GM10847 (cell line): Measurements from ENCODE around the gene CMIP.

Experiments used
- POLR2A ChIP-seq: IDR thresholded peaks from 2 replicates; pipeline ENCODE4 v1.6.1; 2011; ENCODE audit not compliant: insufficient read length; ENCODE audit errors: extremely low read depth

The CMIP gene

DNA sequence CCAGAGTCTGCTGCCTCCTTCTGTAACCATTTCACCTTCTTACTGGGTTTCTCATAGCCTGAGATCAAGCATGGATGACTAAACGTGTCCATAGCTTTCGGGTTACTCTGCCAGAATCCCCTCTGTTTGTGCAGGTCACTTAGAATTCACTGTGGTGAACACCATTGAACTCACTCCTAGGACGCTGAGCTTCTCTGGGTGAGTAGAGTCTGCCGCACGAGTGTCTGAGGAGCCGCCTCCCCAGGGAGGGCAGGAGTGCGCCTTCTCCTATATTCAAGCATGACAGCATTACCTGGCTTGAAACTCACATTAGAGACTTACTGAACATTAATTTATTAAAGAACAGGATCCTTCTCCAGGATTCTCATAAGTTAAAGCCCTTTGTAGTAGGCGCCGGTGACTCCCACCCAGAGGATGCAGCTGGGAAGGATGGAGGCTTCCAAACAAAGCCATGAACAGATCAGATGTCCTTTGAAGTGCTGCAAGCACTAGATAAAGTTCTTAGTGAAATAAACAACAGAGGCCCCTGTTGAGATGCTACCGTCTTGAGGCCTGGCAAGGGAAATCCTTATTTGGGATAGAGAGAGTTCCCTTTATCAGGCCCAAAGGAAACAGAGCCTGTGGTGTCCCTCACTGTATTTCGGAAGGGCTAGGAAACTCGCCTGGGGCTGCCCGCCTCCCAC, 189.9 kb downstream of the CMIP start:
- no peak for TF ChIP-seq POLR2A

DNA sequence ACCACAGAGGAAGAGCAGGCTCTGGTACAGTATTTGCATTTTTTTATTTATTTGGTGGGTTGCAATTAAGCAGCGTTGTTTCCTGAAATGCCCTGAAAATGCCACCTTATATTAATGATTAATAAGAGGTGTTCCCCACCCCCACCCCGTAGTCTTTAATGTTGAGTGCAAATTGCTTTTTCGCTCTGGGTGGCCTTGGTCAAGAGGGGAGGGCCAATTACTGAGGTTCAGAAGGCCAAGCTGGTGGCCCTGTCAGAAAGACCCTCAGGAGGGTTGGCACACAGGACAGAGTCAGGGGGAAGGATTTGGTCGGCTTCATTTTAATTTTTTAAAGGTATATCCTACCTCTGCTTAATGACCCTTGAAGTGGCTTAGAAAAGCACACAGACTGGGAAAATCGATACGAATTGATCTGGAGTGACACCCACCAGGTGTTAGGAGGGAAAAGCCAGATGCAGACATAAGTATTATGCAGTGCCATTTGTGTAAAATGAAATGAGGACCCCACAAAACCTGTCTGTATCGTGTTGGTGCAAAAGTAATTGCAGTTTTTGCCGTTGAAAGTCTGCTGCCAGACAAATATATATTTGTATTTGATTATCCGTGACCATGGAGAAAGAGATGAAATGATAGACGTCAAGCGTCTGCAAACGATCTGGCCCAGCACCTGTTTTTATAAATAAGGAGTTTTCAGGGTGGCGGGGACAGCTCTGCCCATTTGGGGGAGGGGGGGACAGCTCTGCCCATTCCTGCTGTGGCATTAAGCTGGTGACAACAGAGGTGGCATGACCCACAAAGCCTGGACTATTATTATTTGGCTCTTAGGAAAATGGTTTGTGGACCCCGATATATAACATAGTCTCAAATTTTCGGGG, 190.7 kb downstream of the CMIP start:
- no peak for TF ChIP-seq POLR2A

DNA sequence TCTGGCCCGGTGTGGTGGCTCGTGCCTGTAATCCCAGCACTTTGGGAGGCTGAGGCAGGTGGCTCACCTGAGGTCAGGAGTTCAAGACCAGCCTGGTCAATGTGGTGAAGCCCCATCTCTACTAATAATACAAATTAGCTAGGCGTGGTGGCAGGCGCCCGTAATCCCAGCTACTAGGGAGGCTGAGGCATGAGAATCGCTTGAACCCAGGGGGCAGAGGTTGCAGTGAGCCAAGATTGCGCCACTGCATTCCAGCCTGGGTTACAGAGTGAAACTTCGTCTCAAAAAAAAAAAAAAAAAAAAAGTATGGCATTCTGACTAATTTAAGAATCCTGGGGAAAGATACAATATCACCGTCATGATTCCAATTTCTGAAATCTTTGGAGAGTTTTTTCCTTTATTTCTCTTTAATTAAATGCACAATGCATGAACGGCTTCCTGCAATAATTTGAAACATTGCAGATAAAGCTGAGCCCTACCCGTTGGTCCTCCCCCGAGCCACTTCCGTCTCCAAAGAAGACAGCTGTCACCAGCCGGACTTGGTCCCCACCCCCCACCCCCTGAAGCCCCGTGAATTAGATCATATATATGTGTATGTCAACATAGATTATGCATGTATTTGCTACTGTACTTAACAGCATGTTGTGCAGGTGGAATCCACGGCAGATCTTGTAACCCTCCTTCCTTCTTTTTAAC, 191.8 kb downstream of the CMIP start:
- no peak for TF ChIP-seq POLR2A

DNA sequence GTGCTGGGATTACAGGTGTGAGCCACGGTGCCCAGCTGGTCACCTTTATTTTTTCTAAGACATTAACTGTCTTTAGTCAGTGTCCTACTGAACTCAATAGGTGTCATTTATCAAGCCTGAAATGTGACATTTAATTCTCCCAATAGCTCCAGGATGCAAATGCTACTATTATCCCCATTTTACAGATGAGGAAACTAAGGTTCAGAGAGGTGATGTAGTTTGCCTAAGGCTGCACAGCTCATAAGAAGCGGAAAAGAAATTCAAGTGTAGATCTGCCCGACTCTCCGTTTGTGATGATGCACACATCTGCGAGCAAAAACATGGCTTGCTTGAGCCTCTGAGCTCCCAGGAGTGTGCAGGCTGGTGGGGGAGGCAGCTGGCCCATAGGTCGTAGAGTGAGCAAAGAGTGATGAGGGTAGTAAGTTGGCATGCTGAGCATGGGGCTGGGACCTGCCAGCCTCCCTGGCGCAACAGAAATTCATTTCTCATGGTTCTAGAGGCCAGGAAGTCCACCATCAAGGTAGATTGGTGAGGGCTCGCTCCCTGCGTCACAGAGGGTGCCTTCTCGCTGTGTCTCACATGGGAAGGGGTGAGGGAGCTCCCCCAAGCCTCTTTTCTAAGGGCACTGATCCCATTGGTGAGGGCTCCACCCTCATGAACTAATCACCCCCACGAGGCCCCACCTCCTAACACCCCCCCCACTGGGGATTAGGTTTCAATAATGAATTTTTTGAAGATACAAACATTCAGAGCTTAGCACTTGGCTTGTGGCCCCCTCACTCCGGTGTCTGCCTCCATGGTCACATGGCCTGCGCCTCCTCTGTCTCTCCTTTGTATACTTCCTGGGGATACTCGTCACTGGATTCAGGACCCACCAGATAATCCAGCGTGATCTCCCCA, 193.0 kb downstream of the CMIP start:
- TF ChIP-seq POLR2A, result no peak

DNA sequence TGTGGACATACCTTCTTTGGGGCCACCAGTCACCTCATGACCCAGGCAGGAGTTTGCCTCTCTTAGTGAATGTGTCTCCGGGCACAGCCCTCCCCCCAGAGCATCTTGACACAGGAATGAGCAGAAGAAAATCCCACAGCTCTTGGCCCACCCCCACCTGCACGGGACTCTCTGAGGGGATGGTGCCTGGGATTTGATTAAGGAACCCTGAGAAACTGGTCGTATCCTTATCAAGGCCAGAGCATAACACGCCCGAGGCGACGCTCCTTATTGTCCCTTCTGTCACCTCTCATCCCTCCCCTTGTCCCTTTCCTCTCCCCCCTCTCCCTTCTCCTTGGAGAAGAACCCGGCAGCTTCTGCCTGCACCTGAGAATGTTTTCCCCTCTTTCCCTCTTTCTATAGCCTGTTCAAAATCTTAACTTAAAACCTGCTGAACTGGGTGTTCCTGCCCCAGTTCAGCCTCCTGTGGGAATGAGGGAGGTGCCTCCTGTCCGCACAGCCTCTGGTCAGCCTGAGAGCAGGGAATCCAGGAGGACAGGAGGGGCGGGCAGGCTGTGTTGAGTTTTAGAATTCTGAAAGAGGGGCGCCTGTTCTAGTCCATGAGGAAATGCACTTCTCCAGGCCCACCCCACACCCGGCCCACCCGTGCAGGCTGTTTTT, 193.8 kb downstream of the CMIP start:
- no peak for TF ChIP-seq POLR2A

DNA sequence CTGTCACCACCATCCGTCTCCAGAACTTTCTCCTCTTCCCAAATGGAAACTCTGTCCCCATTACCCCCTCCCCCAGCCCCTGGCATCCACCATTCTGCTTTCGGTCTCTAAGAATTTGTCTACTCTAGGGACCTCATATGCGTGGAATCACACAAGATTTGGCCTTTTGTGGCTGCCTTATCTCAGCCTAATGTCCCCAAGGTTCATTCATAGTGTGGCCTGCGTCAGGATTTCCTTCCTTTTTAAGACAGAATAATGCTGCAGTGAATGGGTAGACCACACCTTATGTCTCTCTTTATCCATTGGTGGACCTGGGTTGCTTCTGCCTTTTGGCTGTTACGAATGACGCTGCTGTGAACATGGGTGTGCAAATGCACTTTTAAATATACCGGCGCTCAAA, 194.7 kb downstream of the CMIP start:
- TF ChIP-seq POLR2A, result no peak

DNA sequence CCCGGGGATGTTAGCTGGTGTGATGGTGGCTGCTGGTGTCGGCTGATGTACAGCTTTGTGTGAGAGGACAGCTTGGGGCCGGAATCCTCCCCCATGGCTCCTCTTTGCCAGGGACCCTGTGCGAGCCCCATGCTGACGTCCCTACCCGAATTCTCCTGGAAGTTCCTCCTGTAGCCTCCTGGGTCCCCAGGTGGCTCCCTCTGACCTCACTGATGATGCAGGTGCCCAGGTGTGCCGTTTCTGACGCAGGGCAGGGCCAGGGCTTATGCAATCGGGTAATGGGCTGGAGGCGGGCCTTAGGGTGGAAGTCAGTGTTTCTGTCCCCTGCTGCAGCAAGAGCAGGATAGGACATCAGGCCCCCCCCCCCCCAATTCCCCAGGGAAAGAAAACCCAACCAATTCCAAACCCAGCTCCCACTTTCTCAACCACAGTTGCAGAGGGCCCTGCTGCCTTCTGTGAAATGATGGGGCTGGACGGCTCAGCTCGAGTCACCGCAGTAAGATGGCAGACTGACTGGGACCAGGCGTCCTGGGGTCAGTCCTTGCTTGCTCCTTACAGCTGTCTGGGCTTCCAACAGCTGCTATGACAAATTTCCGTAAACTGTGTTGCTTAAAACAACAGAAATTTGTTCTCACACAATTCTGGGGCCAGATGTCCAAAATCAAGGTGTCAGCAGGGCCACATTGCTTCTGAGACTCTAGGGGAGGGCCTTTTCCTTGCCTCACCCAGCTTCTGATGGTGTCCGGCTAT, 195.5 kb downstream of the CMIP start:
- no peak for TF ChIP-seq POLR2A

DNA sequence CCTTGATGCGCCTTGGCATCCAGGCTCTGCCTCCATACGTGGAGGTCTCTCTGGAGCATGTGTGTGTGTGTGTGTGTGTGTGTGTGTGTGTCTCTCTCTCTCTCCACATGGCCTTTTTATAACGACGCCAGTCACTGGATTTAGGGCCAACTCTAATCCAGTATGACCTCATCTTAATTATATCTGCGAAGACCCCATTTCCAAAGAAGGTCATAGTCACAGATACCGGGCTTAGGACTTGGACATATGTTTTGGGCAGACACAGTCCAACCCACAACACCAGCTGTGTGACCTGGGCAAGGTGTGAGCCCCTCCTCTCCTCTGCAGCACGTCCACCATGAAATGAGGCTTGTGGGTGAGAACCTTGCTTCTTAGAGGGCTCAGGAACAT, 196.1 kb downstream of the CMIP start:
- TF ChIP-seq POLR2A, result no peak

DNA sequence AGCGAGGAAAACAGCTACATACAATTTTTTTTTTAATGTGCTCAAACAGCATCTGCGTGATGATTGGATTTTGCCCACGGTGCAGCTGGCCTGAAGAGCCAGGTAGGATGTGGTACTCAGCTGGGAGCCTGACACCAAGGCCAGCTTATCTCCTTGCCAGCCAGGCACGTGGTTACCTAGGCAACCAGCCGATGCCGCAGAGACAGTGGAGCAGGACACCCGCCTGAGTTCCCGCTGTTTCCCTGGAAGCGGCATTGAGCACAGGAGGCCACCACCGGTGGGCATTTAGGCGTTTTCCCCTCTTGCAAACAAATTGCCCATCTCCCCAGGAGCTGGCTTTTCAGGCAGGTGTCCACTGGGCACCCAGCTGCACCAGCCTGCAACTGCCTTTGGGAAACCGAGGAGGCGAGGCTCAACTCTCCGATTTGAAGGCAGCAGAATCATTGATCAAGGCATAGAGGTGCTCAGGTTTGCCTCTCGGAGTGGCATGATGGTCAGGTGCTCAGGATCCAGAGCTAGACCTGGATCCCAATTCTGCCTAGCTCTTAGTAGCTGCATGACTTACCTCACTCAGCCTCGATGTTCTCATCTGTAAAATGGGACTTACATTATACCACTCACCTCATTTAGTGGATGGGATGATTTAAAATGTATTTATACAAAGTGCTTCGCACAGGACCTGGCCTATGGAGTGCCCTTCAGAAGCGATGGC, 196.9 kb downstream of the CMIP start:
- TF ChIP-seq POLR2A, result no peak

DNA sequence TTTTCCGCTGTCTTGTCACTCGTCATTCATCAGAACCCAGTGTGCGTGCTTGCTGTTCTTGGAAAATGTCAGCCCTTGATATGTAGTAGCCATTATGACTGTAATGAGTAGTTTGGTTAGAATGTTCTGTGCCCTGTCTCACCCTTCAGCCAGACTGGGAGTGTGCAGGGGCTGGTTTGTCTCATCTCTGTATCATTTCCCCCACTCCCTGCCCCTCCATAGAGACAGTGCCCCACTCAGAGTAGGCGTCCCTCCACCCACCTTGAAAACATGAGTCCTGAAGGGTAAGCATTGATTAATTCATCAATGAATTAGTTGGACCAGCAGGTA, 197.5 kb downstream of the CMIP start:
- no peak for TF ChIP-seq POLR2A

DNA sequence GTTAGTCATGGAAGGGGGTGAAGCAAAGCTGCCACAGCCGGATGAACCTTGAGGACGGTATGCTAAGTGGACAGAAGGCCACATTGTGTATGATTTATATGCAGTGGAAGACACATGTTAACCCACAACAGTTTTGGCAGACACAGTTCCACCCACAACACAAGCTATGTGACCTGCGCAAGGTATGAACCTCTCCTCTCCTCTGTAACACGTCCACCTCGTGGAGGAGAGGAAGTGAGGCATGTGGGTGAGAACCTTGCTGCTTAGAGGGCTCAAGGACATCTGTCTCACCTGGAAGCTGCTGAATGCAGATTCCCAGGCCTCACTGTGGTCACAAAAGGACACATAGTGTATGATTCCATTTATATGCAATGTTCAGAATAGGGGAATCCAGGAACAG, 198.3 kb downstream of the CMIP start:
- TF ChIP-seq POLR2A, result no peak

DNA sequence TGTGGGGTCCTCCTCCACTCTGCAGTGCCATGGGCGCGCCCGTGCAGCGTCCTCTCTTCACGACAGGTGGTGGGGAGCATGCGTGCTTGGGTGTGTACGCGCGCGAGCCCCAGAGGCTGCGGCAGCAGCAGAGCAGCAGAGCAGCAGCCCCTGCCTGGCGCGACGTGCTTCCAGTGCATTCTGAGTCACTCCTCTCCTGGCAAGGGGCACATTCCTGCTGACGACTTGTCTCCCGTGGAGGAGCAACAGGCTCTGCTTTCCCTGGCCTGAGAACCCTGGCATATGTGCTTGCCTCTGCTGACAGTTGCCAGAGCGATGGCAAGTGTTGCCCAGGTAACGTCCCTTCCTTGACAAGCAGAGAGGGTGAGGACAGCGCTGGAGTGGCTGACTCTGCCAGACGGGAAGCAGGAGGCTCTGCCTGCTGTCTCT, 200.7 kb downstream of the CMIP start:
- TF ChIP-seq POLR2A, result no peak

DNA sequence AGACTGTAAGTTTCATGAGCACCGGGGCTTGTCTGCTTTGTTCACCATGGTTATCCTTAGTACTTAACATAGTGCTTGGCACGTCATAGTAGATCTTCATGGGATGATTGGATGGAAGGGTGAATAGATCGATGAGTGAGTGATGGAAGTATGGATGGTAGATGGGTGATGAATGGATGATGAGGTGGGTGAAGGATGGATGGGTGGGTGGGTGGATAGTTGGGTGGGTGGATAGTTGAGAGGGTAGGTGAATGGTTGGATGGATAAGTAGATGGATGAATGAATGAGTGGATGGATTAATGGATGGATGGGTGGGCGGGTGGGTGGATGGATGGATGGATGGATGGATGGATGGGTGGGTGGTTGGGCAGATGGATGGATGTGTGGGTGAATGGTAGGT, 201.3 kb downstream of the CMIP start:
- TF ChIP-seq POLR2A, result no peak
